Effector memory CD4-positive, alpha-beta T cell (primary cell): ENCODE results near the gene USP37.

Experiments
- DNase-seq, 3 donors: peaks; one replicate each; pipeline ENCODE4 v3.0.0-alpha.2; 2020
- H3K27ac ChIP-seq: 2 replicates; pipeline ENCODE4 v1.7.0; 2013; ENCODE audit warnings: mild to moderate bottlenecking, low read length, moderate library complexity; ENCODE audit not compliant: insufficient read depth, poor library complexity, severe bottlenecking
- H3K27me3 ChIP-seq: replicated peaks from 2 replicates; pipeline ENCODE4 v1.7.0; 2013; ENCODE audit warnings: mild to moderate bottlenecking, low read length; ENCODE audit not compliant: insufficient read depth, control insufficient read depth, poor library complexity, severe bottlenecking
- H3K36me3 ChIP-seq: 2 replicates; pipeline ENCODE4 v1.7.0; 2013; ENCODE audit warnings: mild to moderate bottlenecking, low read length, moderate library complexity; ENCODE audit not compliant: control insufficient read depth, insufficient read depth
- H3K4me1 ChIP-seq: 2 replicates; pipeline ENCODE4 v1.7.0; 2013; ENCODE audit warnings: low read length, mild to moderate bottlenecking; ENCODE audit not compliant: control insufficient read depth, insufficient read depth, poor library complexity, severe bottlenecking
- H3K4me3 ChIP-seq: 2 replicates; pipeline ENCODE4 v1.7.0; 2013; ENCODE audit warnings: low read length, low read depth, mild to moderate bottlenecking; ENCODE audit not compliant: insufficient read depth, poor library complexity, severe bottlenecking
- H3K9me3 ChIP-seq: 2 replicates; pipeline ENCODE4 v1.7.0; 2013; ENCODE audit warnings: mild to moderate bottlenecking, low read length, moderate library complexity; ENCODE audit not compliant: control insufficient read depth

The USP37 gene

GRCh38 chr2:218518876-218519275 lies 49.3 kb downstream of the USP37 start:
- no peak overlapping the region for H3K4me3 ChIP-seq
- no peaks in the 10 kb centered on the region for H3K9me3 ChIP-seq
- no peak for DNase-seq
- H3K4me1 ChIP-seq = no peaks in the 10 kb centered on the region
- peaks cover 4% of the 10 kb centered on the region for H3K36me3 ChIP-seq
- H3K27me3 ChIP-seq = no peaks in the 10 kb centered on the region
- no peak overlapping the region for H3K27ac ChIP-seq

GRCh38 chr2:218517434-218518206 lies 50.5 kb downstream of the USP37 start:
- no peak for DNase-seq
- Histone ChIP-seq H3K27me3 (no peaks in the 10 kb centered on the region), H3K4me3 (no peak overlapping the region), H3K4me1 (no peaks in the 10 kb centered on the region), H3K27ac (no peak overlapping the region), H3K9me3 (no peaks in the 10 kb centered on the region), H3K36me3 (peaks cover 4% of the 10 kb centered on the region)

DNA sequence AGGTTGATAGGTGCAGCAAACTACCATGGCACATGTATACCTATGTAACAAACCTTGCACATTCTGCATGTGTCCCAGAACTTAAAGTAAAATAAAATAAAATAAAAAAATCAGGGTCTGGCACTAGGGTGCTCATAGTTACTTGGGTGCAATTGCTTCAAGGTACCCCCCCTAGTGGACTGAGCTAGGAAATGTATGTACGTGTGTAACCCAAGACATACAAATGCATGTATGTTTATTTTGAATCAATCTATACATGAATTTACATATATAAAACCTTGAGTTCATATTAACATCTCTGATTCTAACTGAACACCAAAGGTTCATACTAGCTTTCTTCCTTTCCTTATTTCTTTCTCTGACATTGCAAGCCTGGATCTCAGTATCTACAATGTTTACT lies 51.5 kb downstream of the USP37 start:
- Histone ChIP-seq H3K4me1 (no peaks in the 10 kb centered on the region), H3K9me3 (no peaks in the 10 kb centered on the region), H3K36me3 (no peaks in the 10 kb centered on the region), H3K4me3 (no peak overlapping the region), H3K27me3 (no peaks in the 10 kb centered on the region), H3K27ac (no peak overlapping the region)
- DNase-seq = no peak

GRCh38 chr2:218513676-218514075 lies 54.5 kb downstream of the USP37 start:
- Histone ChIP-seq H3K9me3 (no peaks in the 10 kb centered on the region), H3K27ac (no peak overlapping the region), H3K4me1 (no peaks in the 10 kb centered on the region), H3K36me3 (peaks cover 4% of the 10 kb centered on the region), H3K4me3 (no peak overlapping the region), H3K27me3 (no peaks in the 10 kb centered on the region)
- DNase-seq = no peak

GRCh38 chr2:218508299-218508698 lies 59.9 kb downstream of the USP37 start:
- no peaks in the 10 kb centered on the region for H3K4me1 ChIP-seq
- H3K9me3 ChIP-seq = no peaks in the 10 kb centered on the region
- no peak overlapping the region for H3K4me3 ChIP-seq
- no peak overlapping the region for H3K27ac ChIP-seq
- peaks cover 4% of the 10 kb centered on the region for H3K36me3 ChIP-seq
- H3K27me3 ChIP-seq = no peaks in the 10 kb centered on the region
- DNase-seq = no peak

- no peak overlapping the region for H3K27ac ChIP-seq
- no peak for DNase-seq
- no peaks in the 10 kb centered on the region for H3K4me1 ChIP-seq
- H3K9me3 ChIP-seq = no peaks in the 10 kb centered on the region
- peaks cover 4% of the 10 kb centered on the region for H3K36me3 ChIP-seq
- no peaks in the 10 kb centered on the region for H3K27me3 ChIP-seq
- no peak overlapping the region for H3K4me3 ChIP-seq
Observed at GRCh38 chr2:218505754-218506371, 62.3 kb downstream of the USP37 start.

DNA sequence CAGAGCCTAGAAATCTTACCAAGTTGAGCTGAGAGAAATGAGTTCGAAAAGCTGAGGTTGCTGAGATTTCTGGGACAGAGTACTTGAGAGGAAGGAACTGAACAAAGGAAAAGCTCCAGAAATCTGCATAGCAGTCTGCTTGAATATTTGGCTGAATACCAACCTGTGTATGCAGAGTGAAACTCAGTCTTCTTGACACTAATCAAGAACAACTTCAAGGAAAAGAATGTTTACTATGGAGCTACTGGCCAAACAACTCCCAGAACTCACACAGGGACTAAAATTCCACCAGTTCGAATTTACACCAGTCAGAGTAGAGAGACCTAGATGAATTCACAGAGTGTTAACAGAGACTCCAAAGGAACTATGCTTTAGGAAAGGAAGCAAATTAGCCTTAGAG lies 66.5 kb downstream of the USP37 start:
- Histone ChIP-seq H3K4me3 (no peak overlapping the region), H3K9me3 (no peaks in the 10 kb centered on the region), H3K27ac (no peak overlapping the region), H3K27me3 (no peaks in the 10 kb centered on the region), H3K36me3 (peaks cover 3% of the 10 kb centered on the region), H3K4me1 (no peaks in the 10 kb centered on the region)
- no peak for DNase-seq

- no peak overlapping the region for H3K27ac ChIP-seq
- no peak overlapping the region for H3K4me3 ChIP-seq
- H3K9me3 ChIP-seq = no peaks in the 10 kb centered on the region
- no peak for DNase-seq
- no peaks in the 10 kb centered on the region for H3K4me1 ChIP-seq
- H3K27me3 ChIP-seq = no peaks in the 10 kb centered on the region
- H3K36me3 ChIP-seq = peaks cover 9% of the 10 kb centered on the region
Observed at GRCh38 chr2:218500501-218501060, 67.6 kb downstream of the USP37 start.

DNA sequence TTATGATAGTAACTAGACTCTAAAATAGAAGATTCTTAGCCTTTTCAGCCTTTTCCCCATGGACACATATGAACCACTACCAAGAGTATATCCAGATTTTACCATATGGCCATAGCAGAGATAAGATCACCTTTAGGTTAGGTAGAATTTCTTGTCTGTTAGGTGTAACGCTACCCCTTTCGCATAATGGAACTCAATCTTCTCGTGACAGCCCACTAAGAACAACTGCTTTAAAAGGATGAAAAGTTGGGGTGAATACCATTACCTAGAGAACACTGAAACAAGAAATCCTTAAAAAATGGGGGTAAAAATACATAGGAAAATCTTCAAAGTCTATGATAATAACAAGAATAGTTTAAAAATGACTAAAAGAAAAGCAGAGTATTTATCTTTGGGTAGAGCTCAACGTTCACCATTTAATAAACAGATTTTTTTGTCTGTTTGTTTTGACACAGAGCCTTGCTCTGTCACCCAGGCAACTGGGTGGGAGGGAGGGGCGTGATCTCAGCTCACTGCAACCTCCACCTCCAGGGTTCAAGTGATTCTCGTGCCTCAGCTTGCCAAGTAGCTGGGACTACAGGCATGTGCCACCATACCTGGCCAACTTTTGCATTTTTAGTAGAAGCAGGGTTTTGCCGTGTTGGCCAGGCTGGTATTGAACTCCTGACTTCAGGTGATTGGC lies 82.0 kb downstream of the USP37 start:
- DNase-seq = no peak
- H3K4me3 ChIP-seq = no peak overlapping the region
- H3K27me3 ChIP-seq = no peaks in the 10 kb centered on the region
- H3K9me3 ChIP-seq = no peaks in the 10 kb centered on the region
- H3K27ac ChIP-seq = no peak overlapping the region
- no peaks in the 10 kb centered on the region for H3K4me1 ChIP-seq
- H3K36me3 ChIP-seq = peaks cover 26% of the 10 kb centered on the region

- H3K27ac ChIP-seq = no peak overlapping the region
Observed at GRCh38 chr2:218482651-218483050, 85.5 kb downstream of the USP37 start.

More at GRCh38 chr2:218482651-218483050, 85.5 kb downstream of the USP37 start:
- no peaks in the 10 kb centered on the region for H3K4me1 ChIP-seq
- no peaks in the 10 kb centered on the region for H3K27me3 ChIP-seq
- H3K36me3 ChIP-seq = peaks cover 30% of the 10 kb centered on the region
- DNase-seq = no peak
- no peaks in the 10 kb centered on the region for H3K9me3 ChIP-seq
- H3K4me3 ChIP-seq = no peak overlapping the region
